Measurements from ENCODE around the gene UGGT1.

Gene UGGT1

GRCh38 chr2:128197059-128197458, 106.1 kb downstream of the UGGT1 start:
- no peak overlapping the region for H3K4me3 ChIP-seq (ENCODE audit: insufficient read depth, low read length, poor library complexity, severe bottlenecking)

GRCh38 chr2:128198656-128199055, 107.7 kb downstream of the UGGT1 start:
- Histone ChIP-seq H3K27ac (ENCODE audit: low read depth, low read length) (no peak overlapping the region), H3K9me2 (replicated peaks; ENCODE audit: insufficient read depth, low read length) (no peaks in the 10 kb centered on the region), H3F3A (ENCODE audit: insufficient read depth) (0 out of 2 replicates have a peak, but pooled peaks cover 6% of the 10 kb centered on the region), H3K27me3 (ENCODE audit: low read length) (no peaks in the 10 kb centered on the region), H3K4me3 (ENCODE audit: insufficient read depth, low read length, poor library complexity, severe bottlenecking) (no peak overlapping the region), H3K4me2 (ENCODE audit: low read depth, low read length, poor library complexity, severe bottlenecking) (no peak overlapping the region), H2AFZ (ENCODE audit: low read depth, low read length, severe bottlenecking) (no peak overlapping the region), H3K36me3 (ENCODE audit: low read length) (no peaks in the 10 kb centered on the region), H3K79me2 (ENCODE audit: insufficient read depth, low read length) (no peaks in the 10 kb centered on the region), H3K9ac (ENCODE audit: low read length) (no peak overlapping the region), H3K9me3 (ENCODE audit: insufficient read depth, low read length) (no peaks in the 10 kb centered on the region), H4K20me1 (ENCODE audit: low read depth, low read length) (no peaks in the 10 kb centered on the region)
- no peak for TF ChIP-seq CTCF (IDR thresholded peaks at IDR 0.05; ENCODE audit: insufficient read depth, low read length, poor library complexity, severe bottlenecking)
- TF ChIP-seq EZH2phosphoT487 (conservative IDR thresholded peaks at IDR 0.05; ENCODE audit: low read length) = no peak

More at GRCh38 chr2:128197059-128197458, 106.1 kb downstream of the UGGT1 start:
- TF ChIP-seq CTCF (IDR thresholded peaks at IDR 0.05; ENCODE audit: insufficient read depth, low read length, poor library complexity, severe bottlenecking) = no peak
- no peak for TF ChIP-seq EZH2phosphoT487 (conservative IDR thresholded peaks at IDR 0.05; ENCODE audit: low read length)
- no peaks in the 10 kb centered on the region for H3K79me2 ChIP-seq (ENCODE audit: insufficient read depth, low read length)
- no peaks in the 10 kb centered on the region for H3K36me3 ChIP-seq (ENCODE audit: low read length)
- no peak overlapping the region for H3K4me2 ChIP-seq (ENCODE audit: low read depth, low read length, poor library complexity, severe bottlenecking)
- H3K9me2 ChIP-seq (replicated peaks; ENCODE audit: insufficient read depth, low read length) = no peaks in the 10 kb centered on the region
- no peaks in the 10 kb centered on the region for H3K9me3 ChIP-seq (ENCODE audit: insufficient read depth, low read length)
- no peak overlapping the region for H3K9ac ChIP-seq (ENCODE audit: low read length)
- H4K20me1 ChIP-seq (ENCODE audit: low read depth, low read length) = no peaks in the 10 kb centered on the region
- 0 out of 2 replicates have a peak, but pooled peaks cover 6% of the 10 kb centered on the region for H3F3A ChIP-seq (ENCODE audit: insufficient read depth)
- no peaks in the 10 kb centered on the region for H3K27me3 ChIP-seq (ENCODE audit: low read length)
- no peak overlapping the region for H3K27ac ChIP-seq (ENCODE audit: low read depth, low read length)
- H2AFZ ChIP-seq (ENCODE audit: low read depth, low read length, severe bottlenecking) = no peak overlapping the region

GRCh38 chr2:128199141-128199540, 108.1 kb downstream of the UGGT1 start:
- TF ChIP-seq CTCF (IDR thresholded peaks at IDR 0.05; ENCODE audit: insufficient read depth, low read length, poor library complexity, severe bottlenecking) = no peak
- TF ChIP-seq EZH2phosphoT487 (conservative IDR thresholded peaks at IDR 0.05; ENCODE audit: low read length) = no peak

More at GRCh38 chr2:128199141-128199540, 108.1 kb downstream of the UGGT1 start:
- Histone ChIP-seq H3K9me3 (ENCODE audit: insufficient read depth, low read length) (no peaks in the 10 kb centered on the region), H3K4me3 (ENCODE audit: insufficient read depth, low read length, poor library complexity, severe bottlenecking) (no peak overlapping the region), H3F3A (ENCODE audit: insufficient read depth) (0 out of 2 replicates have a peak, but pooled peaks cover 6% of the 10 kb centered on the region), H3K27ac (ENCODE audit: low read depth, low read length) (no peak overlapping the region), H3K9me2 (replicated peaks; ENCODE audit: insufficient read depth, low read length) (no peaks in the 10 kb centered on the region), H3K79me2 (ENCODE audit: insufficient read depth, low read length) (no peaks in the 10 kb centered on the region), H3K36me3 (ENCODE audit: low read length) (no peaks in the 10 kb centered on the region), H4K20me1 (ENCODE audit: low read depth, low read length) (no peaks in the 10 kb centered on the region), H2AFZ (ENCODE audit: low read depth, low read length, severe bottlenecking) (no peak overlapping the region), H3K9ac (ENCODE audit: low read length) (no peak overlapping the region), H3K4me2 (ENCODE audit: low read depth, low read length, poor library complexity, severe bottlenecking) (no peak overlapping the region), H3K27me3 (ENCODE audit: low read length) (no peaks in the 10 kb centered on the region)

All from SU-DHL-6 (cell line).